SK-N-SH treated with all-trans-retinoic acid at 6 μM for 48 hours (cell line): ENCODE results near the gene VAC14.

ENCODE experiments used
- ARNTL ChIP-seq: fragments of 450-650 bp; formaldehyde crosslinking; IDR thresholded peaks from 2 replicates; pipeline ENCODE4 v1.5.0; 2020; ENCODE audit warnings: low read depth, mild to moderate bottlenecking, moderate library complexity, borderline replicate concordance
- CSDC2 ChIP-seq: fragments of 250-450 bp; sonication (Bioruptor Pico); IDR thresholded peaks from 2 replicates; pipeline ENCODE4 v1.5.0; 2020; ENCODE audit warnings: mild to moderate bottlenecking, moderate library complexity
- ESRRG ChIP-seq: fragments of 250-450 bp; sonication (Bioruptor Pico); IDR thresholded peaks from 2 replicates; pipeline ENCODE4 v1.6.1; 2021; ENCODE audit warnings: mild to moderate bottlenecking
- GLIS3 ChIP-seq: fragments of 250-450 bp; sonication (Bioruptor Pico); IDR thresholded peaks from 2 replicates; pipeline ENCODE4 v1.5.0; 2020; ENCODE audit warnings: mild to moderate bottlenecking, moderate library complexity
- OSR1 ChIP-seq: fragments of 250-450 bp; sonication (Bioruptor Pico); IDR thresholded peaks from 2 replicates; pipeline ENCODE4 v1.8.0; 2022; ENCODE audit warnings: moderate library complexity, mild to moderate bottlenecking, inconsistent platforms
- PATZ1 ChIP-seq: fragments of 250-450 bp; sonication (Bioruptor Pico); IDR thresholded peaks from 2 replicates; pipeline ENCODE4 v1.8.0; 2020; ENCODE audit warnings: mild to moderate bottlenecking, moderate library complexity, borderline replicate concordance
- TCF4 ChIP-seq: fragments of 250-450 bp; sonication (Bioruptor Pico); IDR thresholded peaks from 2 replicates; pipeline ENCODE4 v1.8.0; 2021; ENCODE audit warnings: mild to moderate bottlenecking, moderate library complexity, borderline replicate concordance
- TOX ChIP-seq: fragments of 250-450 bp; sonication (Bioruptor Pico); IDR thresholded peaks from 2 replicates; pipeline ENCODE4 v1.8.0; 2021; ENCODE audit warnings: mild to moderate bottlenecking, moderate library complexity, borderline replicate concordance
- ZC3H10 ChIP-seq: fragments of 250-450 bp; sonication (Bioruptor Pico); IDR thresholded peaks from 2 replicates; pipeline ENCODE4 v1.5.1; 2021; ENCODE audit warnings: mild to moderate bottlenecking, moderate library complexity
- ZFP3 ChIP-seq: fragments of 250-450 bp; sonication (Bioruptor Pico); IDR thresholded peaks from 2 replicates; pipeline ENCODE4 v1.5.0; 2020; ENCODE audit warnings: mild to moderate bottlenecking, moderate library complexity
- ZFP30 ChIP-seq: fragments of 450-650 bp; formaldehyde crosslinking; IDR thresholded peaks from 2 replicates; pipeline ENCODE4 v1.5.0; 2022; ENCODE audit warnings: mild to moderate bottlenecking, moderate library complexity
- ZNF70 ChIP-seq: fragments of 450-650 bp; formaldehyde crosslinking; IDR thresholded peaks from 2 replicates; pipeline ENCODE4 v1.5.0; 2020; ENCODE audit warnings: mild to moderate bottlenecking, moderate library complexity
- ZNF8 ChIP-seq: fragments of 450-650 bp; formaldehyde crosslinking; IDR thresholded peaks from 2 replicates; pipeline ENCODE4 v1.5.0; 2020; ENCODE audit warnings: mild to moderate bottlenecking, moderate library complexity

DNA sequence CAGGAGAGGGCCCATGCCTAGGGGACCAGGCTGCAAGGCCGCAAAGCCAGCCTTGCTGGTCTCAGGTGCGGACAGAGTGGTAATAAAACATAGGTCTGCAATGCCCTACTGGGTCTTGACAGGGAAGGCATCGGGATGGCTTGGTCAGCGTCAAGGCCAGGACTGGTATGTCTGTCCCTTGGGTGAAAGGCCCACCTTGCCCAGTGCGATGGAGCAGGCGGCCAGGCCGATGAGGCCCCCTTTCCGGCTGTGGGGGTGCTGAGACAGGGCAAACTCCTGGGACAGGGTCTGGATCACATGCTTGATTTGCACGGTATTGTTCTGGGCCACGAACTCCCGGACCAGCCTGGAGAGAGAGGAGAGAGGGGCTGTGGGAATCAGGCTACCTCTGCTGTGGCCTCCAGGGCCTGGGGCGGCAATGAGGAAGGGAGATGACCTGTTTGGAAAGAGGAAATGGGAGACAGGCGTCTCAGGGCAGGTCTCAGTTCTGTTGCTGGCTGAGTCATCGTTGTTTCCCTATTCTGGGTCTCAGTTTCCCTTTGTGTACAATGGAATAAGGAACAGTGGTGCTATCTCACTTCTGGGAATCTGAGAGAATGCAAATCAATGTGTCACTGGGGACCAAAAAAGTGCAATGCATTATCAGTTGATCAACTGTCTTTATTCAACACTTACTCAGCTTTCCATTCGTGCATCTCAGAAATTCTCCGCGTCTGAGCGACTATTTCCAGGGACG is 14.8 kb downstream of the VAC14 start:
- no peak for TF ChIP-seq ESRRG (CRISPR knock-in tag)
- no peak for TF ChIP-seq PATZ1 (CRISPR knock-in tag)
- TF ChIP-seq TCF4 = no peak
- no peak for TF ChIP-seq OSR1 (CRISPR knock-in tag)
- no peak for TF ChIP-seq ZC3H10 (CRISPR knock-in tag)
- TF ChIP-seq ZFP3 (CRISPR knock-in tag) = no peak
- no peak for TF ChIP-seq TOX (CRISPR knock-in tag)
- TF ChIP-seq GLIS3 (CRISPR knock-in tag) = no peak
- no peak for TF ChIP-seq ZFP30 (CRISPR knock-in tag)
- TF ChIP-seq ZNF8 (CRISPR knock-in tag) = no peak
- no peak for TF ChIP-seq CSDC2 (CRISPR knock-in tag)
- no peak for TF ChIP-seq ZNF70
- TF ChIP-seq ARNTL = no peak
